Breast epithelium (tissue), 3 donors: ENCODE measurements around the gene STX18.

Experiments used
- POLR2AphosphoS5 ChIP-seq, 3 donors: sonication (generic); formaldehyde crosslinking; IDR thresholded peaks; one replicate each; pipeline ENCODE4 v1.6.1; 2017; ENCODE audit warnings: antibody characterized with exemption in 3 of 3
- TF ChIP-seq, protein P1 (sequence below), 3 donors: fragments of 450-650 bp; IDR thresholded peaks; one replicate each; pipeline ENCODE4 v1.5.1; 2016 to 2017; ENCODE audit warnings: antibody characterized with exemption in 3 of 3, mild to moderate bottlenecking in 3 of 3, moderate library complexity in 3 of 3

DNA sequence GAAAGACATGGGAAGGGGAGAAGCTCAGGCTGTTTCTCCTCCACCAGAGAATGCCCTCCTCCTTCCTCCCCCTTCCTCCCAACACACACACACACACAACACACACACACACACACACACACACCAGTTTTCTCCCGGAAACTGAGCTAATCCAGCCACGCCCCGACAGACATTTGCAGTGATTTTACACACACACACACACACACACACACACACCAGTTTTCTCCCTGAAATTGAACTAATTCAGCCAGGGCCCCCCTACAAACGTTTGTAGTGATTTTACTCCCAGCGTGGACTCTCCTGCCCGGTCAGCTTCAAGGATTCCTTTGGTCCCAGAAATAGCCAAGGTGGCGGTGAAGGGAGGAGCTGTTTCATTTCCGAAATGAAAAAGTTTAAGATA, 32.9 kb upstream of the STX18 start:
- TF ChIP-seq POLR2AphosphoS5 (IDR thresholded peaks at IDR 0.05) = no peak
- TF ChIP-seq, protein P1, sequence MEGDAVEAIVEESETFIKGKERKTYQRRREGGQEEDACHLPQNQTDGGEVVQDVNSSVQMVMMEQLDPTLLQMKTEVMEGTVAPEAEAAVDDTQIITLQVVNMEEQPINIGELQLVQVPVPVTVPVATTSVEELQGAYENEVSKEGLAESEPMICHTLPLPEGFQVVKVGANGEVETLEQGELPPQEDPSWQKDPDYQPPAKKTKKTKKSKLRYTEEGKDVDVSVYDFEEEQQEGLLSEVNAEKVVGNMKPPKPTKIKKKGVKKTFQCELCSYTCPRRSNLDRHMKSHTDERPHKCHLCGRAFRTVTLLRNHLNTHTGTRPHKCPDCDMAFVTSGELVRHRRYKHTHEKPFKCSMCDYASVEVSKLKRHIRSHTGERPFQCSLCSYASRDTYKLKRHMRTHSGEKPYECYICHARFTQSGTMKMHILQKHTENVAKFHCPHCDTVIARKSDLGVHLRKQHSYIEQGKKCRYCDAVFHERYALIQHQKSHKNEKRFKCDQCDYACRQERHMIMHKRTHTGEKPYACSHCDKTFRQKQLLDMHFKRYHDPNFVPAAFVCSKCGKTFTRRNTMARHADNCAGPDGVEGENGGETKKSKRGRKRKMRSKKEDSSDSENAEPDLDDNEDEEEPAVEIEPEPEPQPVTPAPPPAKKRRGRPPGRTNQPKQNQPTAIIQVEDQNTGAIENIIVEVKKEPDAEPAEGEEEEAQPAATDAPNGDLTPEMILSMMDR (IDR thresholded peaks at IDR 0.05) = no peak
